NCI-H2107 treated with DMSO at 0.1 percent for 48 hours (cell line): ENCODE results near the gene ZDHHC11B.
"Not testable (repeated sequence)": the region's sequence is repeated elsewhere in the genome, so short reads cannot be mapped to it uniquely, and the experiment has no call there.

Experiments used
- DNase-seq: peaks from one replicate; lab custom pipeline; 2025; ENCODE audit not compliant: unreplicated experiment; lab: John Stamatoyannopoulos, UW

ZDHHC11B gene

DNA sequence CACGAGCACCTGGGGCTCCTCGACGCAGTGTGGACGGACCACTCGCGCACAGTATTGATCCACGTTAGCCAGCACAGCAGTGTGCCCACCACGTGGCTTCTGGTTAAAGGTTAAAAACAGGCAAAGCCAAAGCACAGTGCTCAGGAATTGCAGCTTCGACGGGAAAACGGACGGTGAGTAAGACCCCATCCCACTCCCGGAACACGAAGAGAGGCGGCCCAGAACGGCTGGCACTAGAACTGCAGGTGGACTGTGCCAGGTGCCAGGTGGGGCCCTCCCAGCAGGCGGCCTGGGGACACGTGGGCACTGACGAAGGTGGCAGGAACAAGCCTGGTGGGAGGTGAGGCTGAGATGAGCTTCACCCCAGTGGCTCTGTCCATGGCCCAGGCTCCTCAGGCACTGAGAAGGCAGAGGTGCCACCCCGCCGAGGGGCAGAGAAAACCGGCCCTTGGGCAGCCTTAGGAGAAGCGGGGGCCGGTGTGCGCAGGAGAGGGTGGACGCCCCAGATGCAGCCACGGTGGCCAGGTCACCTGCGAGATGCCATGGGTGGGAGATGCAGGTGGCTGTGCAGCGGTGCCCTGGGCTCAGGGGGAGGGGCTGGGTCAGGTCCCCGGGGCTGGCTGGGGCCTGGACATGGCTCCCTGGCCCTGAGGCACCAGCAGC is 96.0 kb downstream of the ZDHHC11B start:
- DNase-seq = not testable (repeated sequence)

GRCh38 chr5:686936-687335 is 97.6 kb downstream of the ZDHHC11B start:
- DNase-seq = not testable (repeated sequence)

DNA sequence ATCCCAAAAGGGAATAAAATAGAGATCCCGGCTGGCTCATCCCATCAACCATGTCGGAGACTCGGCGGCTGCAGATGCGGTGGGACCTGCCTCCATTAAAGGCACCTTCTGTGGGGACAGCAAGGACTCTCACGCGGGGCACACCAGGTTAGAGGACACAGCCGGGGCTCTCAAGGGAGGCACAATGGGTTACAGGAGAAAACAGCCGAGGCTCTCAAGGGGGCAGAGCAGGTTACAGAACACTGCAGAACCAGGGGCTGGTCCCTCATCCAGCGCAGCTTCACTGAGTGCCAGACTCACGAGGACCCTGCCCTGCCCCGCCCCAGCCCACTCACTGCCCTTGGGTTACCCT is 98.4 kb downstream of the ZDHHC11B start:
- not testable (repeated sequence) for DNase-seq

DNA sequence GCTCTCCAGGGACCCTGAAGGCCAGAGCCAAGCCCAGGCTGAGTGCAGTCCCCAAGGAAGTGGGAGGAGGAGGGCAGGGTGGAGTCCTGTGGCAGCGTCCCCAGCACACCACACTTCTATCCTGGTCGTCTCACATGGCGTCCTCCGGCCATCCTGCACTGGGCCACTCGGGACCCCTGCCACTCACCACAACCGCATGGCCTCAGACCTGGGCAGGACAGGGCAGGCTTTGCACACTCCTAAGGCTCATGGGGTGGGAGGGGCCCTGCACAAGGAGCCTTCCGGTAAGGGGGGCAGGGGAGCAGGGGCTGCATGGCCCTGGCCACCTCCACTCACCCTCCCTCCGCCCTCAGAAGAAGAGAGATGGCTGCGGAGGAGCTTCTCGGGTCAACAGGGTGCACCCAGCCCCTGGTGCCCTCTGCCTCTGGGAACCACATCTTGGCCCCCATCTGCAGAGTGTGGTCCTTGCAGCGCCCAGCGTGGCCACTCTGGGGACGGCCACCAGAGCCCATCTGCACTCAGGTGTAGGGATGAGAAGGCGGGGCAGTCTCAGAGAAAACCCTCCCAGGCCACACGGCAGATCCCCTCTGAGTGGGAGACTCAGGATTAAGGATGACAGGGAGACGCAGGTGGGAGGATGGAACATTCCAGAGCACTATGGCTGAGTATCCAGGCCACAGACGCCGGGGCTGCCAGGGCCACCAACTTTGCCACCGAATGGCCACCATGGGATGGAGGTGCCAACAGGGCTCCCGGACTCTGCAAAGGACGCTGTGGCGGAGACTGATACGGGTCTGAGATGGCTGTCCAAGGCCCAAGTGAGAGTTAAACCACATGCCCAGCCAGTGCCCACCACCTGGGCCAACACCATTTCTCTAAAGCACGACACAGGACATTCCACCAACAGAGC is 99.0 kb downstream of the ZDHHC11B start:
- no peak for DNase-seq

GRCh38 chr5:684751-685216 is 99.7 kb downstream of the ZDHHC11B start:
- no peak for DNase-seq

DNA sequence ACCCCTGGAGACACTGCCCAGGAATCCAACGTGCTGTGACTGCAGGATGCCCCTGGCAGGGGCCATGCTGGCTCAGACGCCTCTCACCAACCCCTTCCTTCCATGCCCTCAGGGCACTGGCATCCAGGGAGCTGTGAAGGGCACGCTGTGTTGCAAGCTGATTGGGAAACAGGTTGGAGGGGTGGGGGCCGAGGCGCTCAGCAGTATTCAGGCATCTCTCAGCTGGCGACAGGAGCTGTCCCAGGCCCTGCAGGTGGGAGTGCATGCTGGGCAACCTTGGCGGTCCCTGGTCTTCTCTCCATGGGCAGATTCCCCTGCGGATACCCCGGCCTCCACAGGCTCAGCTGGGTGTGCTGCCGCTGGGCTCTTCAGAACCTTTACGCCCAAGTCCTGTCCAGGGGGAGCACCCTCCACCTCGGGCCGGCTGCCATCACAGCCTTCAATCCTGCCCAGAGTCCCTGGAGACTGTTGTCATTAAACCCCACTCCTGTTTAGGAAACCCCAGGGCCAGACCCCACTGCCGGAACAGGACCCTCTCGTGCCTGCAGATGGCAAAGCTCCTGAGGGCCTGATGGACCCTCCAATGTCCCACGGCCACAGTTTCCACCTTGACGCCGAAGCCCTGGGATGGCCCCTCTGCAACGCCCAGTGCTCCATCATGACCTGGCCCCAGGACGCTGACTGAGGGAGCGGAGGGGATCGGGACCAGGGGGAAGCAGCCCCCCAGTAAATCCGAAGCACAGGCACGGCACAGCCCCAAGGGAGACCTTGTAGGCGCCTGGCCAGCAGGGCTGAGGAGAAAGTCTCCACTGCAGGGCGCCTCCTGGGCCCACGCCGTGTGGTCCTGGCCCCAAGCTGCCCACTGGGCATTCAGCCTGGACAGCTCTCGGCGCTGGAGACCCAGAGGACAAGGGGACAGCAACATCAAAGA is 100.7 kb downstream of the ZDHHC11B start:
- DNase-seq = no peak

- DNase-seq = not testable (repeated sequence)
Measured at GRCh38 chr5:682651-683358, 101.7 kb downstream of the ZDHHC11B start.

DNA sequence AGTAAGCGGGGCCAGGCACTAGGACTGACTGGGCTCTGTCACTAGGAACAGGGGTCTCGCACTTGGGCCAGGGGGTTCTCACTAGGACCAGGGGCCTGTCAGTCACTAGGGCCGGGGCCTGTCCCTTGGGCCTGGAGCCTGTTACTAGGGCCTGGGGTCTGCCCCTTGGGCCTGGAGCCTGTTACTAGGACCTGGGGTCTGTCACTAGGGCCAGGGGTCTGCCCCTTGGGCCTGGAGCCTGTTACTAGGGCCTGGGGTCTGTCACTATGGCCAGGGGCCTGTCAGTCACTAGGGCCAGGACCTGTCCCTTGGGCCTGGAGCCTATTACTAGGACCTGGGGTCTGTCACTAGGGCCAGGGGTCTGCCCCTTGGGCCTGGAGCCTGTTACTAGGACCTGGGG is 102.3 kb downstream of the ZDHHC11B start:
- DNase-seq = not testable (repeated sequence)

DNA sequence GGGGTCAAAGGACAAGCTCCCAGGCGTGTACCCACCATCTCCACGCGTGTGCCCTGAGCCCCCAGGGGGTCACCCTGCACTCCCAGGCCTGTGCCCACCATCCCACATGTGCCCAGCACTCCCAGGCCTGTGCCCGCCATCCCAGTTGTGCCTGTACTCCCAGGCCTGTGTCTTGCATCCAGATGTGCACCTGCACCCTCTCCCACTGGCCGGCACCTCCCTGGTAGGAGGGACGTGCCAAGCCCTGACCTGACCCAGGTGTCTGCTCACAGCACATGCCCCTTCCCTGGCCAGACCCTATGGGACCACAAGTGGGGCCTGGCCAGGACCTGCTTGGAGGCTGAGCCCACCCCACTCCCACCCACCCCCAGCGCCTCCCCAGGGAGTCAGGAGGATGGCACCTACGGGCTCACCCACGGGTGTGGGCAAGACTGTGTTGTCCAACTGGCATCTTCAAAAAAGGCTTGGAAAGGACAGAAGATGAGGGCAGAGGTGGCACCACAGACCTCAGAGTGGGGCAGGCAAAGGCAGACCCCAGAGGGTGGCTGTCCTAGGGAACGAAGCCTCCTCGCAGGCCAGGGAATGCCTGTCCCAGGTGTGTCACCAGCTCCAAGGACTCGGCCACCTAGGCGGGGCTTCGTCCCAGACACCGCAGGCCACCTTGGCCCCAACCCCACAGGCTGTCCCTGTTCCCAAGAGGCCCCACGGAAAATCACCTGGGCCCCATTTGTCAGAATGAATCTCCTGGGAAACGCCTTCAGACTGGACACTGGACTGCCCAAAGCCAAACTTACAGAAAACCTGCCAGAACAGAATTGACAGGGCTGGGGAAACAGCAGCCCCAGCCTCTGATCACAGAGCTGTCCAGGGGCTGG is 103.0 kb downstream of the ZDHHC11B start:
- DNase-seq = not testable (repeated sequence)

- DNase-seq = not testable (repeated sequence)
Measured at GRCh38 chr5:680836-681235, 103.7 kb downstream of the ZDHHC11B start.

DNA sequence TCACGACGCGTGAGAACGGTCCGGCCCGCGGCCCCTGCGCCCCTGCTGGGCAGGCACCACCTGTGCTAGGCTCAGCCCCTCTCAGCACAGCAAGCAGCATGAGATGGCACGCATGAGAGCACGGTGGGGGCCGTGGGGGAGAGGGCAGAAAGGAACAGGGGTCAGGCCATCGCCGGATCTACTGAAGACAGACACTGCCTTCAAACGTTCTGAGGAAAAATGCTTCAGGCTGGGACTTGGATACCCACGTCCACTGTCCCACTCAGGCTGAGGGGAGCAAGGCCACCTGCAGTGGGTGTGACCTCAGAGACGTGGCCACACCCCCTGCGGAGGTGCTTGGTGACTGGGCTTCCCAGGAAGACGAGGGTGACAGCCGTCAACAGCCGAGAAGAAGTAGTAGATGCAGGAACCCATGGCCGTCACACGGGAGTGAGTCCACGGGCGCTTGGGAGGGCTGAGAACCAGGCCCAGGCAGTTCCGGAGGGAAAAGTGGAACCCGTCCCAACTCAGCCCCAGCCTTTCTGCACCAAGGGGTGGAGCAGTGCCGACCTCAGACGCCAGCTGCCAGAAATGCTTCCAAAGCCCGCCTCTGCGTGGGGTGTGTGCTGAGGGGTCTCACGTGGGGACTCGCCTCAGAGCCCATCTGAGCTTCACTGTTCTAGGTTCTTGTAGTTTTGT is 104.3 kb downstream of the ZDHHC11B start:
- not testable (repeated sequence) for DNase-seq

- DNase-seq = not testable (repeated sequence)
Measured at GRCh38 chr5:679166-679895, 105.2 kb downstream of the ZDHHC11B start.

GRCh38 chr5:678521-678920 is 106.0 kb downstream of the ZDHHC11B start:
- DNase-seq = not testable (repeated sequence)

DNA sequence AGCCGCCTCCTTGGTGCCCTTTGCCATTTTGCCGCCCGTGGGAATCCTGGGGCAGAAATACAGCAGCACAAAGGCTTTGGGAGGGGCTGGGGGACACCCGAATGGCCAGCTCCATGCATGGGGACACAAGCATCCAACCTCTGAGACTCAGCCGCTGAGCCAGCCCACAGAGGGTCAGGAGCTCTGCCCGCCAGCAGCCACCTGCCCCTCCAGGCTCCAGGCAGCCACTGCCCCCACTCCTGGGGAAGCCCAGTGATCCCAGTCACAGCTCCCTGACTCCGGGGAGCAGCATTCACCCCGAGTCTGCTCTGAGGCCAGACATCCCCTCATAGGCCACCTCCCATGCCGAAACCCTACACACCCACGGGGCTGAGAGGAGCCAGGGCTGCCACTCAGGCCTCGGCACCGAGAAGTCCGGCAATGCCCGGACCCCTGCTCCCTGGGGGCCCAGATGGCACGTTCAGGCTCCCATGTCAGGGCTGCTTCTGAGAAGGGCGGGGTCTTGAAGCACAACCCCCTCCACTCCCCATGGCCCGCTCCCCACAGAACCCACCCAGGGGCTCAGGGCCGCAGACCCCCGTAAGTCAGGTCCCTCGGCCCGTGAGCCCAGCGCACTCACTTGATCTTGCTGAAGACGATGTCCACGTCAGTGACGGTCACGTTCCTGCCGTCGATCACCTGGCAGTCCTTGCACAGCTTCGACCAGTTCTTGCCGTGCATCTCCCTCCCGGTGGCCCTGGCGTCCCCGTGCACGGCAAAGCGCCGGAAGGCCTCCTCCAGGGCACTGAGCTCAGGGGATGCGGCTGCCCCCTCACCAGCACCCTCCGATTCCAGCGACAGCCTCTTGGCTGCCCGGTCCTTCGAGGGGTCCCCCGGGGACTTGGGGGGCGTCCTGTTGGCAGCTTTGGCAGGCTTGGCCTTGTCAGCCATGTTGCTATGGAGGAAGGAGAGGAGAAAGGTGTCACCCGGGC is 107.1 kb downstream of the ZDHHC11B start:
- no peak for DNase-seq

- no peak for DNase-seq
Measured at GRCh38 chr5:676699-677076, 107.8 kb downstream of the ZDHHC11B start.

GRCh38 chr5:675871-676698 is 108.4 kb downstream of the ZDHHC11B start:
- DNase-seq = no peak
